Neural progenitor cell (in vitro differentiated cells): ENCODE measurements around the gene ATXN10.

Experiments used
- EZH2 ChIP-seq: fragments of 200-600 bp; sonication (generic); IDR thresholded peaks from 2 replicates; pipeline ENCODE4 v1.6.1; 2017; ENCODE audit warnings: antibody characterized with exemption, mild to moderate bottlenecking, moderate library complexity
- EZH2phosphoT487 ChIP-seq: fragments of 200-600 bp; sonication (generic); IDR thresholded peaks from 2 replicates; pipeline ENCODE4 v1.6.1; 2017; ENCODE audit warnings: antibody characterized with exemption
- TF ChIP-seq, protein P1 (sequence below): fragments of 200-600 bp; sonication (generic); IDR thresholded peaks from 2 replicates; pipeline ENCODE4 v1.5.1; 2017; ENCODE audit warnings: antibody characterized with exemption, mild to moderate bottlenecking

DNA sequence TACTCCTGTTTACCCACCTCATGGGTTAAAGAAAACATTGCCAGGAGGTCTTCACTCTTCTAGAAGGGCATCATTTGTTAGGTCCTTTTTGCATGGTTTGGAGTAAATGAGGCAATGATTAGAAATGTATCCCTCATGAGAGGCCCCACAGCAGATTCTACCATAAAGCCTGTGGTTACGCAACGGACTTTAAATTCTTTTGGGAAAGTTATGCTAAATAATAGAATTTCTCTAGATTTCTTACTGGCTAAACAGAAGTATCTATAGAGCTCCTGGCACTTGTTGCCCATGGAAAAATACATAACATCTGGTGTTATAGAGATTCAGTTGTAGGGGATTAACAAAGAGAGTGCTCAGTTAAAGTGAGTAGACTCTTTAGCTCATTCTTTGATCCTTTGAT is 15.1 kb upstream of the ATXN10 start:
- no peak for TF ChIP-seq EZH2
- TF ChIP-seq, protein P1, sequence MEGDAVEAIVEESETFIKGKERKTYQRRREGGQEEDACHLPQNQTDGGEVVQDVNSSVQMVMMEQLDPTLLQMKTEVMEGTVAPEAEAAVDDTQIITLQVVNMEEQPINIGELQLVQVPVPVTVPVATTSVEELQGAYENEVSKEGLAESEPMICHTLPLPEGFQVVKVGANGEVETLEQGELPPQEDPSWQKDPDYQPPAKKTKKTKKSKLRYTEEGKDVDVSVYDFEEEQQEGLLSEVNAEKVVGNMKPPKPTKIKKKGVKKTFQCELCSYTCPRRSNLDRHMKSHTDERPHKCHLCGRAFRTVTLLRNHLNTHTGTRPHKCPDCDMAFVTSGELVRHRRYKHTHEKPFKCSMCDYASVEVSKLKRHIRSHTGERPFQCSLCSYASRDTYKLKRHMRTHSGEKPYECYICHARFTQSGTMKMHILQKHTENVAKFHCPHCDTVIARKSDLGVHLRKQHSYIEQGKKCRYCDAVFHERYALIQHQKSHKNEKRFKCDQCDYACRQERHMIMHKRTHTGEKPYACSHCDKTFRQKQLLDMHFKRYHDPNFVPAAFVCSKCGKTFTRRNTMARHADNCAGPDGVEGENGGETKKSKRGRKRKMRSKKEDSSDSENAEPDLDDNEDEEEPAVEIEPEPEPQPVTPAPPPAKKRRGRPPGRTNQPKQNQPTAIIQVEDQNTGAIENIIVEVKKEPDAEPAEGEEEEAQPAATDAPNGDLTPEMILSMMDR, result no peak
- no peak for TF ChIP-seq EZH2phosphoT487
